ENCODE data around the gene MYEOV. TPM values are rescaled to one million over a fixed set of nuclear protein-coding genes. Genes with fewer than 3 reads are reported as not detected.

Gene MYEOV
- total and polyA plus RNA-seq, 2 of the 8 experiments (the other 6 are each of a cell fraction or from before 2014, with no cell fraction given), result 0.44 to 0.67 TPM

- no peak for TF ChIP-seq CHD7 (IDR thresholded peaks at IDR 0.05; ENCODE audit: insufficient replicate concordance, low read length)
Observed at GRCh38 chr11:69272055-69272454, 21.9 kb upstream of the MYEOV start (continued).

All from H1 (cell line).